ENCODE data around the gene DEPDC1B.
A peak's percentile ranks its signal among the peaks of the same experiment; 100 is the strongest.

DEPDC1B gene

GRCh38 chr5:60584304-60584703, 115.7 kb downstream of the DEPDC1B start:
- TF ChIP-seq, protein P1, sequence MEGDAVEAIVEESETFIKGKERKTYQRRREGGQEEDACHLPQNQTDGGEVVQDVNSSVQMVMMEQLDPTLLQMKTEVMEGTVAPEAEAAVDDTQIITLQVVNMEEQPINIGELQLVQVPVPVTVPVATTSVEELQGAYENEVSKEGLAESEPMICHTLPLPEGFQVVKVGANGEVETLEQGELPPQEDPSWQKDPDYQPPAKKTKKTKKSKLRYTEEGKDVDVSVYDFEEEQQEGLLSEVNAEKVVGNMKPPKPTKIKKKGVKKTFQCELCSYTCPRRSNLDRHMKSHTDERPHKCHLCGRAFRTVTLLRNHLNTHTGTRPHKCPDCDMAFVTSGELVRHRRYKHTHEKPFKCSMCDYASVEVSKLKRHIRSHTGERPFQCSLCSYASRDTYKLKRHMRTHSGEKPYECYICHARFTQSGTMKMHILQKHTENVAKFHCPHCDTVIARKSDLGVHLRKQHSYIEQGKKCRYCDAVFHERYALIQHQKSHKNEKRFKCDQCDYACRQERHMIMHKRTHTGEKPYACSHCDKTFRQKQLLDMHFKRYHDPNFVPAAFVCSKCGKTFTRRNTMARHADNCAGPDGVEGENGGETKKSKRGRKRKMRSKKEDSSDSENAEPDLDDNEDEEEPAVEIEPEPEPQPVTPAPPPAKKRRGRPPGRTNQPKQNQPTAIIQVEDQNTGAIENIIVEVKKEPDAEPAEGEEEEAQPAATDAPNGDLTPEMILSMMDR (IDR thresholded peaks at IDR 0.05; ENCODE audit: low read depth, low read length), result no peak
- no peak for DNase-seq (ENCODE audit: low read depth, low spot score)
- no peak overlapping the region for H3K4me3 ChIP-seq (ENCODE audit: low read depth, low read length)
- in situ Hi-C loops (cut with HindIII; ENCODE audit: low sequenced_read_pairs), result no loop called here

GRCh38 chr5:60583616-60584015, 116.3 kb downstream of the DEPDC1B start:
- in situ Hi-C loops (cut with HindIII; ENCODE audit: low sequenced_read_pairs), result no loop called here
- DNase-seq (ENCODE audit: low read depth, low spot score), result peak; percentile 8
- H3K4me3 ChIP-seq (ENCODE audit: low read depth, low read length), result no peak overlapping the region
- TF ChIP-seq, protein P1 (IDR thresholded peaks at IDR 0.05; ENCODE audit: low read depth, low read length), result no peak

- no peak for DNase-seq (ENCODE audit: low read depth, low spot score)
- TF ChIP-seq, protein P1 (IDR thresholded peaks at IDR 0.05; ENCODE audit: low read depth, low read length), result no peak
- no peak overlapping the region for H3K4me3 ChIP-seq (ENCODE audit: low read depth, low read length)
- in situ Hi-C loops (cut with HindIII; ENCODE audit: low sequenced_read_pairs), result no loop called here
Measured at GRCh38 chr5:60578315-60578714, 121.7 kb downstream of the DEPDC1B start.

DNA sequence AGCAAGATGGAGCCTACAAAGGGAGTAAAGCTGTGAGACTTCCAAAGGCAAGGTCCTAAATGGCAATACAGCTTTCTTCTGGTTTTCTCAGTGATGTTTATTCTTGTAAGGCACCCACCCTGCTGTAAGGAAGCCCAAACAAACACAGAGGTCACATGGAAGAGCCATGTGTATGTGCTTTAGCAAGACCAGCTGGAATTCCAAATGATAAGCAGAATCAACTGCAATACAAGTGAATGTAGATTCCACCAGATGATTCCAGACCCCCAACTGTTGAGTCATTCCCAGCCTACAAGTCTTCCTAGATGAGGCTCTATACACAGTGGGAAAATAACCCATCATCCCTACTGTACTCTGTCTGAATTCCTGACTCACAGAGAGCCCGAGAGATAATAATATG, 122.8 kb downstream of the DEPDC1B start:
- in situ Hi-C loops (cut with HindIII; ENCODE audit: low sequenced_read_pairs), result no loop called here
- H3K4me3 ChIP-seq (ENCODE audit: low read depth, low read length), result no peak overlapping the region
- peak; percentile 32 for DNase-seq (ENCODE audit: low read depth, low spot score)
- TF ChIP-seq, protein P1 (IDR thresholded peaks at IDR 0.05; ENCODE audit: low read depth, low read length), result no peak

DNA sequence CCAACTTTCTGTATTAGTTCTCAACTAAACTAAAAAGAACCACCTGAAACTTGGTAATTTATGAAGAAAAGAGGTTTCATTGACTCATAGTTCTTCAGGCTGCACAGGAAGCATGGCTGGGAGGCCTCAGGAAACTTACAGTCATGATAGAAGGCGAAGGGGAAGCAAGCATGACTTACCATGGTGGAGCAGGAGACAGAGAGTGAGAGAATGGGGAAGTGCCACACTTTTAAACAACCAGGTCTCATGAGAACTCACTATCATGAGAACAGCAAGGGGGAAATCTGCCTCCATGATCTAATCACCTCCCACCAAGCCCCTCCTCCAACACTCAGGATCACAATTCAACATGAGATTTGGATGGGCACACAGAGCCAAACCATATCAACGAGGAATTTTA, 123.5 kb downstream of the DEPDC1B start:
- no peak for DNase-seq (ENCODE audit: low read depth, low spot score)
- H3K4me3 ChIP-seq (ENCODE audit: low read depth, low read length), result no peak overlapping the region
- TF ChIP-seq, protein P1 (IDR thresholded peaks at IDR 0.05; ENCODE audit: low read depth, low read length), result no peak
- in situ Hi-C loops (cut with HindIII; ENCODE audit: low sequenced_read_pairs), result no loop called here

GRCh38 chr5:60568646-60569045, 131.3 kb downstream of the DEPDC1B start:
- in situ Hi-C loops (cut with HindIII; ENCODE audit: low sequenced_read_pairs), result no loop called here
- no peak overlapping the region for H3K4me3 ChIP-seq (ENCODE audit: low read depth, low read length)
- no peak for DNase-seq (ENCODE audit: low read depth, low spot score)
- TF ChIP-seq, protein P1 (IDR thresholded peaks at IDR 0.05; ENCODE audit: low read depth, low read length), result no peak

Measured in astrocyte of the spinal cord (primary cell).